ENCODE measurements around the gene VPREB3. TPM values are rescaled to one million over a fixed set of nuclear protein-coding genes. Genes with fewer than 3 reads are reported as not detected.

VPREB3 gene
- total and polyA plus RNA-seq, 2 of the 8 experiments (the other 6 are each of a cell fraction or from before 2014, with no cell fraction given), result 0.52 to 4.6 TPM

DNA sequence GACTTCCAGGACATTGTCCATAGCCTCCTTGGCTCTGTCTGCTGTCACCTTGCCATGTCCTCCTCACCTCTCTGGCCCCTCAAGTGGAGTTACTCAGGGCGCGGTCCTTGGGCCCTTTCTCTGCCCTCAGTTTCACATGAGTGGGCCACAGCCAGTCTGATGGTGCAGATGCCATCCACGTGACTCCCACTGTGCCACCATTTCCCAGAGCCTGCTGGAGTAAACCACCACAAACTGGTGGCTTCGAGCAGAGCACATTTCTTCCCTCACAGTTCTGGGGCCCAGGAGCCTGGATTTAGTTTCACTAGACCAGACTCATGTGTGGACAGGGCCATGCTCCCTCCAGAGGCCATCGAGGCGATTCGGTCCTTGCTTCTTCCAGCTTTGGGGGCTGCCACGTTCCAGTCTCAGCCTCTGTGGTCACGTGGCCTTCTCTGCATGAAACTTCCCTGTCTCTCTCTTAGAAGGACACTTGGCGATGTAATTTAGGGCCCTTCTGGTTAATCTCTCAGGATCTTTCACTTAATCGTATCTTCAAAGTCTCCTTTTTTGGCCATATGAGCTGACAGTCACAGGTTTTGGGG lies 47.1 kb upstream of the VPREB3 start:
- Histone ChIP-seq H3K9ac (replicated peaks in 1 of 4; ENCODE audit: extremely low read depth in 1 of 4, low read depth in 3 of 4, low read length in 3 of 4) (no peak overlapping the region), H2AK5ac (ENCODE audit: low read depth, low read length) (no peak overlapping the region), H4K8ac (ENCODE audit: extremely low read depth, insufficient read depth, low read length) (no peak overlapping the region), H3K4me1 (replicated peaks in 1 of 4; ENCODE audit: control insufficient read depth in 3 of 4, insufficient read depth in 4 of 4, low read length in 3 of 4) (no peaks in the 10 kb centered on the region), H3K79me1 (ENCODE audit: low read depth, low read length) (no peaks in the 10 kb centered on the region; the same call in 1 of the 2 replicates), H3K27ac (ENCODE audit: low read depth, low read length) (no peak overlapping the region), H3K79me2 (ENCODE audit: control insufficient read depth in 1 of 2, insufficient read depth in 2 of 2, low read length in 2 of 2) (no peaks in the 10 kb centered on the region), H4K20me1 (replicated peaks in 1 of 2; ENCODE audit: control insufficient read depth in 1 of 2, insufficient read depth in 2 of 2, low read length in 2 of 2) (peaks cover 0 to 19% of the 10 kb centered on the region in 2 experiments), H2BK20ac (ENCODE audit: low read length) (no peak overlapping the region), H3K4me2 (ENCODE audit: insufficient read depth in 1 of 2, low read depth in 2 of 2, low read length in 2 of 2) (no peak overlapping the region), H3K27me3 (replicated peaks in 1 of 4; ENCODE audit: control insufficient read depth in 3 of 4, extremely low read depth in 1 of 4, insufficient read depth in 3 of 4, low read length in 3 of 4) (no peaks in the 10 kb centered on the region), H3K4me3 (ENCODE audit: extremely low read depth in 1 of 4, insufficient read depth in 2 of 4, low read depth in 3 of 4, low read length in 4 of 4) (no peak overlapping the region), H3K18ac (ENCODE audit: extremely low read depth, low read length) (no peak overlapping the region), H3K56ac (replicated peaks; ENCODE audit: insufficient read length, low read depth, low read length) (no peak overlapping the region), H3K9me3 (ENCODE audit: insufficient read depth in 2 of 2, low read depth in 1 of 2, low read length in 1 of 2) (no peaks in the 10 kb centered on the region), H3K23me2 (ENCODE audit: low read depth, low read length) (no peaks in the 10 kb centered on the region), H2AFZ (ENCODE audit: low read length) (no peak overlapping the region), H4K5ac (ENCODE audit: insufficient read length, low read depth, low read length) (no peak overlapping the region), H2BK120ac (replicated peaks; ENCODE audit: low read depth, low read length) (no peak overlapping the region), H4K91ac (replicated peaks; ENCODE audit: insufficient read length, low read length) (no peak overlapping the region), H2BK12ac (ENCODE audit: low read depth, low read length) (no peak overlapping the region), H3K4ac (replicated peaks; ENCODE audit: insufficient read length, low read depth, low read length) (no peak overlapping the region), H2BK5ac (ENCODE audit: low read depth, low read length) (no peak overlapping the region), H3K36me3 (ENCODE audit: control insufficient read depth in 2 of 4, insufficient read depth in 4 of 4, low read length in 3 of 4) (peaks cover 20 to 63% (median 46%) of the 10 kb centered on the region in 4 experiments; a peak in 6 of 8 replicates), H2BK15ac (ENCODE audit: low read length) (no peak overlapping the region), H3K14ac (ENCODE audit: insufficient read length) (no peak overlapping the region), H3K23ac (ENCODE audit: insufficient read length) (no peak overlapping the region)
- DNase-seq (ENCODE audit: low read depth in 1 of 2, low spot score in 2 of 2), result no peak
- TF ChIP-seq KDM4A (IDR thresholded peaks at IDR 0.05; ENCODE audit: low read depth, low read length, severe bottlenecking) (no peak), FOSL1 (IDR thresholded peaks at IDR 0.05; ENCODE audit: insufficient read depth, low read depth, low read length) (no peak), YY1 (IDR thresholded peaks at IDR 0.05; ENCODE audit: low read depth, low read length) (no peak), BCL11A (IDR thresholded peaks at IDR 0.05; ENCODE audit: low read depth in 2 of 2, low read length in 2 of 2) (no peak), ASH2L (IDR thresholded peaks at IDR 0.05; ENCODE audit: low read length) (no peak), TAF7 (optimal IDR thresholded peaks at IDR 0.05; ENCODE audit: borderline replicate concordance, low read depth, low read length) (no peak), HDAC2 (IDR thresholded peaks at IDR 0.05; ENCODE audit: borderline replicate concordance in 1 of 2, low read depth in 2 of 2, low read length in 2 of 2) (no peak), CBX5 (IDR thresholded peaks at IDR 0.05; ENCODE audit: low read depth, low read length) (no peak), SP1 (IDR thresholded peaks at IDR 0.05; ENCODE audit: low read depth, low read length) (no peak), POLR2AphosphoS5 (IDR thresholded peaks at IDR 0.05; ENCODE audit: low read depth, low read length) (no peak), PHF8 (conservative IDR thresholded peaks at IDR 0.05; ENCODE audit: low read depth, low read length) (no peak), EZH2 (IDR thresholded peaks at IDR 0.05; ENCODE audit: low read depth, low read length, severe bottlenecking) (no peak)
- TF ChIP-seq, protein P1, sequence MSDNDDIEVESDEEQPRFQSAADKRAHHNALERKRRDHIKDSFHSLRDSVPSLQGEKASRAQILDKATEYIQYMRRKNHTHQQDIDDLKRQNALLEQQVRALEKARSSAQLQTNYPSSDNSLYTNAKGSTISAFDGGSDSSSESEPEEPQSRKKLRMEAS (IDR thresholded peaks at IDR 0.05), result no peak
- 88% methylated on average over 11 of the region's 11 CpGs; no CpG with 5 or more reads in 1 of the 2 experiments for WGBS, 2 experiments (ENCODE audit: extremely low coverage in 1 of 2, insufficient coverage in 1 of 2, insufficient read length in 1 of 2, insufficient replicate concordance in 2 of 2, low coverage in 1 of 2, low lambda C conversion rate in 2 of 2, missing lambda C conversion rate in 1 of 2)
- FAIRE-seq, result no peak
- CTCF ChIA-PET (ENCODE audit: partially characterized antibody), result interaction anchor here (0.5 to 1.6 kb wide), 2 partner anchors 33 to 510 kb away, joined by 4 read pairs; no protein-coding TSS in a partner anchor
- POLR2A ChIA-PET (ENCODE audit: partially characterized antibody), result interaction anchor here (1.4 to 1.6 kb wide), 2 partner anchors 9 to 12 kb away, joined by 4 read pairs; no protein-coding TSS in a partner anchor
